Skin of body (tissue), 2 donors: ENCODE measurements around the gene DDIT4. TPM values are rescaled to one million over a fixed set of nuclear protein-coding genes. Genes with fewer than 3 reads are reported as not detected.

Experiments
- DNase-seq: peaks from one replicate; lab custom pipeline; 2025; lab: John Stamatoyannopoulos, UW
- total RNA-seq: library from RNA; depleted of rRNA; stranded (reverse); fragments of >200 nt; gene quantifications from one replicate; pipeline ENCODE4 v1.2.3, GENCODE V29; 2014

DDIT4 gene
- total RNA-seq, 1 donor from 2014 or later, result 124 TPM

DNA sequence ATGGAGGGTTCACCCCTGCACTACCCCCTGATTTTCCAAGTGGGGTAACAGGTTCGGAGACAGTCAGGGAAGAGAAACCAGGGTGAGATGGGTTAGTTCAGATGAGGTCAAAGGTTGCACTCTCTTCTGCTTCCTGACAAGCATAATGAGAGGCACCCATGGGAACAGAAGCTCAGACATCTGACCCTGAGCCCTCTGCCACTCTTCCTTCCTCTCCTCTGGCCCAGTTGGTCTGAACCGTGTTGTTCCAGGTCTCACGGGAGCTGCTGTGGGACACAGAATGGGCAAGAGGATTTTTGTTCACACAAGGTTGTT, 42.6 kb downstream of the DDIT4 start:
- DNase-seq, result no peak

DNA sequence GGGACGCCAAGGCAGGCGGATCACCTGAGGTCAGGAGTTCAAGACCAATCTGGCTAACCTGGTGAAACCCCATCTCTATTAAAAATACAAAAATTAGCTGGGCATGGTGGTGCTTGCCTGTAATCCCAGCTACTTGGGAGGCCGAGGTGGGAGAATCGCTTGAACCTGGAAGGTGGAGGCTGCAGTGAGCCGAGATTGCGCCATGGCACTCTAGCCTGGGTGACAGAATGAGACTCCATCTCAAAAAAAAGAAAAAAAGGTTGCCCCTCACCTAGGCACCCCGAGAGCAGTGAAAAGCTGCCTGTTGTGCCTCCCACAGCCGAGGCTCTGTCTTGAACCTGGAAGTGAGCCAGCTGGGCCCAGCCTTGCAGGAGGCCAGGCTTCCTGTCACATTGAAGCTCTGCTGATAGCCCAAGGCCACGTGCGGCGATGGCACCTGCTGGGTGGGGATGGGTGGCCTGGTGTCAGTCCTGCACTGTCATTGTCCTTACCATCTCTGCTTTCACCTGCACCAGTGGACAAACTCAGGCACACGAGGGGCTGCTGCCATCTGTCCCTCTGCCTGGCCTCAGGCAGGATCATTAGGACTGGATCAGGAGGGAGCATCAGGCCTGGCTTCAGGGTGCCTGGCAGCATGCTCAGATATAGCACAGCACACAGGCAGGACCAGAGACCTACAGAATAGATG, 43.2 kb downstream of the DDIT4 start:
- no peak for DNase-seq

DNA sequence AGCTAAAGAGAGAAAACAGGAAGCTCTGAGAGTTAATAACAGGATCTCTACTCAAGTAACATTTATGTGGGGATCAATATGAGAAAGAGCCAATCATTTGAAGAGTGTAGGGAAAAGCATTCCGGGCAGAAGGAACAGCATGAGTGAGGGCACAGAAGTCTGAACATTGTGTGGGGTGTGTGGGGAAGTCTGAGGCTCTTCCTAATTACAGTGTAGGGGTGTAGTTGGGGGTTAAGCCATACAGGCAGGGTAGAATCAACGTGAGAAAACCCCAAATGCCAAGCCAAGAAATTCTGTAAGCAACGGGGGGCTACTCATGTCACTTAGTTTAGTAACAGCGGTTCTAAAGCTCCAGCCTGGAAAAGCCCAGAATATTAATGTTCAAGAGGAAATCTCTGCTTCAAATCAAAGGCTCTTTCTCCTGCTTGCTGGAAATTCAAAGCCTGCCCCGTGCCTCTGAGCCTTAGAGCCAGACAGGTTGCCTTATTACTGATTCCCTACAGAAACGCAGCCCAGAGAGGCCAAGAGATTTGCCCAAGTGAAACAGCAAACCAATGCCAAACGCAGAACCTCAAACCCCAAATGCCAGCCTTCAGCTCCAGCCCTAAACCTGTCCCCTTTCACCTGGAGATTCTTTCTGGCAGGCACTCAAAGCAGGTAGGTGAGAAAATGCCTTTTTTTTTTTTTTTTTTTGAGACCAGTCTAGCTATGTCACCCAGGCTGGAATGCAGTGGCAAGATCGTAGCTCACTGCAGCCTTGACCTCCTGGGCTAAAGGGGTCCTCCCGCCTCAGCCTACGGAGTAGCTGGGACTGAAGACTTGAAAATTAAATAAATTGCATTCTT, 44.9 kb downstream of the DDIT4 start:
- no peak for DNase-seq

DNA sequence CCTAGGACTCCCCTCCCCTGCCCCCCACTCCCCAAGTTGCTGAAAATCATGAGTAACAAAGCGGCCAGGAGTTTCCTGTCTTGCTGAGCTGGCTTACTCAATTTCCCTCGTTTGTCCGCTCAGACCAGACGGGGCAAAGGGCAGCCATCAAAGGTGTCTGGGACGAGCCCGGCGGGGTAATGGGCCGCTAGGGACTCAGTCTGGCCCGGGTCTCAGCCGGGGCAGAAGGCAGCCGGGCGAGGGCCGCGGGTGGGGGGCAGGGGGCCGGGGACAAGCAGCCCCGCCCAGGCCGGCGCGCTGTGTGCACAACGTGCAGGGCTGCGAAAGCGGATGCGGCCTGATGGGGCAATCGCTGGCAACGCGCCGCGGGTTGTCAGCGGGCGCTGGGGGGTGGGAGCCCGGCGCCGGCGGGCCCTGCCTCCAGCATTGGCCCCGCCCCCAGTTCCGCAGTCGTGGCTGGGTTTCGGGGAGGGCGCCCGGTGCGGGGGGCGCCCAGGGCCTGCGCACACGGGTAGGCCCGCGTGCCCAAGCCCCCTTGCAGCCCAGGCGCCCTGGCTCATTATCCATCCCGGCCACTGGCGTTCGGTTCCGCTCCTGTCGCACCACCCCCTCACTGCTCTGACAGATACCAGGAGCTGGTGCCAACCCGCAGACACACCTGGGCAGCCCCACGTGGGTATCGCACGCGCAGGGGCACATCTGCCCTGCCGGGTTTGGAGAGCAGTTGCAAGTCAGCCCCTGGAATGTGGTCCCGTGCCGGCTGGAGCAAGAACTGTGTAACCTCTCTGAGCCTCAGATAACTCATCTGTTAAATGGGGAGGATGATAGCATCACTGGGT, 45.9 kb downstream of the DDIT4 start:
- peak; percentile 72 for DNase-seq

DNA sequence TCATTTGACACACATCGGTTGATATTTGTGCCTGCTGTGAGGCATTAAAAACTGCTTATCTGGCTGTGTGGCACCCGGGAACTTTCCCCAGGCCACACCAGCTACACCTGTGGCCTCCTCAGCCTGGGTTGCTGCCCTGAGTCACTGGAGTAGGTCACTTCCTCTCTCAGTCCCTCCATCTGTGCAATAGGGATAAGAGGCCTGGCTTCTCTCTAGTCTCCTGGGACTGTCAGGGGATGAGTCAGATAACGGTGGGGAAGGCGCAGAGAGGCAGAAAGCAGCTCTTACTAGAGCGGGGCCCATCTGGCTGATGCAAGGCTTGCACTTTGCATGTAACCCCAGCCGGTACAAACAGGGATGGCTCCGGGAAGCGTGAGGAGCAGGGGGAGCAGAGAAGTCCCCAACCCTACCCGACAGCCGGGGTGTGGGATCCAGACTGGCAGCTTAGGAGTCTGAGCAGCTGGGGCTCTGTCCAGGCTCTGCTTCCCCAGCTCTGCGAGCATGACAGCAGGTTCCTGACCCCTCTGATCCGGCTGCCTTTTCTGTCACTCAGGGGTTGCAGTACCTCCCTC, 47.0 kb downstream of the DDIT4 start:
- peak; percentile 75 for DNase-seq

DNA sequence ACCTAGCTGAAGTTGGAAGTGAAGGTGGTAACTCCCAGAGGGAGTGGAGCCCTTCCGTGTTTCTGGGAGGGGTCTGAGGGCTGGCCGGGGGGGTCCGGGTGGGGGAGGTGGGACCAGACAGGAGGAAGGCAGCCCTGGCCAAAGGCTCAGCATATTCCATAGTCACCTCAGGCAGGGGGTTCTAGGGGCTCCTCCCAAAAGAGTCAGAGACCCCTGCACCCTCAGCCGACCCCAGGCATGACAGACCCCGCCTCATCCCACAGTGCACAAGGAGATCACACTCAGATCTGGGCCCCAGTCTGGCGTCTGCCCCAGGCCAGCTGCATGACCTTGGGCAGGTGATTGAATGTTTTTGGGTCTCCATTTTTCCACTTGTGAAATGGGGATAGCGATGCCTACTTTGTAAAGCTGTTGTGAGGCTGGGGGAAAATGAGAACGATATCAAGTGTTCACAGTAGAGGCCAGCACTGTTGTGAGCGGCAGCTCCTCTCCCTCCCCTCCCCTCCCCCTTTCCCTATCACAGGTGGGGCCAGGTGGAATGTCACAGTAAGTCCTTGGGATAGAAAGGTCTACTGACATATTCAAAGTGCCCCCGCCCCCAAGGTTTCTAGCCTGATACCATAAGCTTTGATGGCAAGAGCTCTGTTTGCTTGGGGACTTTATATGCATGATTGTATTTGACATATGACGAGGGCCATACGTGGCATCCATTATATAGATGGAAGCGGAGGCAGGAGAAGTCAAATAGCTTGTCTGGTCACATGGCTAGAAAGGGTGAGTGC, 47.7 kb downstream of the DDIT4 start:
- no peak for DNase-seq

DNA sequence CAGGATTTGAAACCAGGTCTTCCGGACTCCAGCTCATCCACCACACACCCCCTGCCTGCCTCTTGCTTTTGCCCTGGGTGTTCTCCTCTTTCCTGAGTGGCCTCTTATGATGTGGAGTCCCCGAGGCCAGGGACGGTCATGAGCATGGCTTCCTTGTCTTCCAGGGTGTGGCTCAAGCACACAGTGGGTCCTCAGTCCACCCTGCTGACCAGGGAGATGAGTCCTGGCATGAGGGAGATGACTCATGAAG, 48.2 kb downstream of the DDIT4 start:
- no peak for DNase-seq

DNA sequence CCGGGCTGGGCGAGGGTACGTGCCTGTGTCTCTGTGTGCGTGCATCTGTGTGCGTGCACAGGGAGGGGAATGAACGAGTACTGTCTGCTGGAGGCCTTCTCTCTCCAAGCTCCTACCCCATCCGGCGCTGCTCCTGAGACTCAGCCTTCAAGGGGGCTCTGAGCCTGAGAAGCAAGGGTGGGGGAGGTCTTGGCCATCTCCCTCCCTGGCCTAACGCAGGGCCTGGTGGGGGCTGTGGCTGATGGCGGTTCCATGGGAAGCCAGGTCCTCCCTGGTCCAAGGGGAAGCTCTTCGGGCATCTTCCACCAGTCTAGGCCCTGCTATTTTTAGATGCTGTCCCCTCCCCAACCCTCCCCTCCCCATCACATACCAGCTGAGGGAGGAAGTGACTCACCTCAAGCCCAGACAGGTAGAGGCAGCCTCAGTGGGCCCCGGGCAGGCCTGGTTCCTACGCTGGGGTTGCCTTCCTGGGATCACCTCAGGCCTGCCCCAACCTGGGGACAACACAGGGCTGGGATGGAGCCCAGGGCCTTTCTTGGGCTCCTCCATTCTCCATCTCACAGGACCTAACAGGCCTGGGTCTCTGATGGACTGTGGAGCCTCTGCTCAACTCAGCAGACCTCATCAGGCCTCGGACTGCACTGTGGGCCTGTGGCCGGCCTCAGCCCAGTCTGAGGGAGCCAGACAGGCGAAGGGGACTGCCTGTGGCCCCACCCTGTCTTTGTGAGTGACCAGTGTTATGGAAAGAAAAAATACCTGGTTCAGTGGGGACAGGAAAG, 48.7 kb downstream of the DDIT4 start:
- no peak for DNase-seq

DNA sequence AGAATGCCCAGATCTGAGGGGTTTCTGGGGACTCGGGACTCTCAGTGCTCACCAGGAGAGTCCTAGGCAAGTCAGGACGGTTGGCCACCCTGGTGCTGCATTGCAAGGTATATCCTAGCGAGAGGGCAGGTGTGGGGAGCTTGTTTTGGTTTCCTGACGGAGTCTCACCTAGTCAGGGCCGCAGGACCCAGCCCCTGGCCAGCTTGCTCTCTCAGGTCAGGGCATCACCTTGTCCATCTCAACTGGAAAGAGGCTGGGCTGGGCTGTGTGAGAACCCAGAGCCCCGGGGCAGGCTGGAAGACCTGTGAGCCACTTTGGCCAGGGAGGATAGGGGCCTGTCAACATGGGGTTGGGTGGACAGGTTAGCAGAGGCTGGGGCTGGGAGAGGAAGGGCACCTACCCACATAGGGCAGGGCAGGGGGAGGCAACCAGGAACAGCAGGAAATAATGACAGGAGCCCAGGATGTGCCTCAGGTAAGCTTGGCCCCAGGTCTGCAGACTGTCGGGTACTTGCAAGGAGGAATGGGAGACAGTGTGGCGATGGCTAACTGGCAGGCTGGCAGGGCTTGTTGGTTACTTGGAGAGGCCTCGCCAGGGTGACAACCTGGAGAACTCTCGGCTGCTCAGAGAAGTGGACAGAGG, 49.5 kb downstream of the DDIT4 start:
- DNase-seq, result no peak

DNA sequence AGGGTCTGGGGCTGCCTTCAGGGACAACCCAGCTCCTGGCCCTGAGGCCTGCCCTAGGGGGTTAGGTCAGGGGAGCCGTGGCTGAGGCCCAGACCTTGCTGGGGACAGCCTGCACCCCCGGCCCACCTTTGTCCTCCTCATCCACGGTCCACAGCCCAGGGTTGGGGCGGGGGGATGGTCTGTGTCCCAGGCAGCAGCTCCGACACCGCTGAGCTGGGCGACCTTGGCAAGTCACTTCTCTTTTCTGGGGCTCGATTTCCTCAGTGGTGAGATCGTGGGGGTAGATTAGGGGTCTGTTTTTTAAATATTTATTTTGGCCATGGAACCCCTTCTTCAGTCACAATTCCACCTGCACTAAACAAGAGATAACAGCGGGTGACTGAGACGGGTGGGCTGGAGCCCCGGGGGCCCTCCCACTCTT, 50.1 kb downstream of the DDIT4 start:
- DNase-seq, result no peak

Other genes starting within 250 kb of the DDIT4 start
- 0.79 TPM for gene SPOCK2, start 185.4 kb upstream of the DDIT4 start, total RNA-seq
- 54.7 TPM for gene ANAPC16, start 57.9 kb upstream of the DDIT4 start, total RNA-seq
- gene ASCC1, start 57.6 kb upstream of the DDIT4 start, total RNA-seq, result 23.0 TPM
- 16.5 TPM for gene DNAJB12, start 81.0 kb downstream of the DDIT4 start, total RNA-seq